HEK293 (cell line): ENCODE data around the gene ARHGAP26.

Source experiments
- CTCF ChIA-PET: fragments of 350-600 bp; formaldehyde crosslinking; extraction: SDS; loops from one replicate; lab custom pipeline; 2021; ENCODE audit warnings: antibody characterized with exemption; lab: Yijun Ruan, JAX
- POLR2A ChIA-PET: fragments of 300-600 bp; formaldehyde crosslinking; extraction: SDS; loops from one replicate; lab custom pipeline; 2020; ENCODE audit warnings: antibody characterized with exemption, inconsistent platforms; lab: Yijun Ruan, JAX
- H3K27ac ChIP-seq: fragments of 200-500 bp; sonication (Bioruptor generic); 2 replicates; pipeline ENCODE4 v1.5.1; 2014; ENCODE audit warnings: low read depth, low read length, control low read depth, inconsistent platforms; ENCODE audit errors: extremely low read depth
- H3K36me3 ChIP-seq, 2 experiments: fragments of 200-500 bp in 1 of 2; sonication (Bioruptor generic) in 1 of 2; 1 replicate in 1 of 2; 2 replicates in 1 of 2; pipeline ENCODE4 v1.5.1; 2014 to 2017; ENCODE audit warnings: inconsistent platforms in 2 of 2, low read length in 2 of 2; ENCODE audit not compliant: control insufficient read depth in 2 of 2, insufficient read depth in 1 of 2
- H3K4me1 ChIP-seq: fragments of 200-500 bp; sonication (Bioruptor generic); 2 replicates; pipeline ENCODE4 v1.5.1; 2014; ENCODE audit warnings: mild to moderate bottlenecking, low read length, inconsistent platforms; ENCODE audit not compliant: control insufficient read depth, insufficient read depth
- H3K4me3 ChIP-seq: 2 replicates; pipeline ENCODE4 v1.5.1; 2011; ENCODE audit warnings: low read depth, mild to moderate bottlenecking, control low read depth, low read length, moderate library complexity
- H3K9me3 ChIP-seq: fragments of 200-500 bp; sonication (Bioruptor generic); 2 replicates; pipeline ENCODE4 v1.5.1; 2014; ENCODE audit warnings: low read depth, low read length, inconsistent platforms; ENCODE audit not compliant: control insufficient read depth, insufficient read depth
- GLI4 ChIP-seq: fragments of 450-650 bp; formaldehyde crosslinking; IDR thresholded peaks from 2 replicates; pipeline ENCODE4 v1.5.1; 2016; ENCODE audit warnings: missing biosample characterization, missing genetic modification characterization
- HOXA7 ChIP-seq: sonication (generic); formaldehyde crosslinking; IDR thresholded peaks from 2 replicates; pipeline ENCODE4 v1.8.1; 2022; ENCODE audit warnings: missing genetic modification reagents, borderline replicate concordance
- KLF1 ChIP-seq: fragments of 450-650 bp; formaldehyde crosslinking; IDR thresholded peaks from 2 replicates; pipeline ENCODE4 v1.5.1; 2016; ENCODE audit warnings: missing biosample characterization, missing genetic modification characterization
- KLF17 ChIP-seq: fragments of 450-650 bp; formaldehyde crosslinking; IDR thresholded peaks from 2 replicates; pipeline ENCODE4 v1.5.1; 2016; ENCODE audit warnings: missing biosample characterization, missing genetic modification characterization
- REST ChIP-seq: fragments of 450-650 bp; formaldehyde crosslinking; IDR thresholded peaks from 2 replicates; pipeline ENCODE4 v1.5.1; 2016; ENCODE audit warnings: missing biosample characterization, missing genetic modification characterization
- WT1 ChIP-seq: fragments of 450-650 bp; formaldehyde crosslinking; IDR thresholded peaks from 2 replicates; pipeline ENCODE4 v1.5.1; 2016; ENCODE audit warnings: missing biosample characterization, missing genetic modification characterization
- ZBTB20 ChIP-seq: fragments of 450-650 bp; formaldehyde crosslinking; IDR thresholded peaks from 2 replicates; pipeline ENCODE4 v1.5.1; 2016; ENCODE audit warnings: missing biosample characterization, missing genetic modification characterization
- ZNF132 ChIP-seq: fragments of 450-650 bp; formaldehyde crosslinking; IDR thresholded peaks from 2 replicates; pipeline ENCODE4 v1.5.1; 2017; ENCODE audit warnings: missing biosample characterization, missing genetic modification characterization, borderline replicate concordance
- ZNF155 ChIP-seq: fragments of 450-650 bp; formaldehyde crosslinking; IDR thresholded peaks from 2 replicates; pipeline ENCODE4 v1.5.1; 2016; ENCODE audit warnings: missing biosample characterization, missing genetic modification characterization
- ZNF157 ChIP-seq: fragments of 450-650 bp; formaldehyde crosslinking; IDR thresholded peaks from 2 replicates; pipeline ENCODE4 v1.5.1; 2016; ENCODE audit warnings: missing biosample characterization, missing genetic modification characterization
- ZNF223 ChIP-seq: fragments of 450-650 bp; formaldehyde crosslinking; IDR thresholded peaks from 2 replicates; pipeline ENCODE4 v1.5.1; 2016; ENCODE audit warnings: missing biosample characterization, missing genetic modification characterization
- ZNF24 ChIP-seq: fragments of 450-650 bp; formaldehyde crosslinking; IDR thresholded peaks from 2 replicates; pipeline ENCODE4 v1.5.1; 2016; ENCODE audit warnings: missing biosample characterization, missing genetic modification characterization
- ZNF426 ChIP-seq: fragments of 450-650 bp; formaldehyde crosslinking; IDR thresholded peaks from 2 replicates; pipeline ENCODE4 v1.5.1; 2017; ENCODE audit warnings: missing biosample characterization, missing genetic modification characterization, mild to moderate bottlenecking, inconsistent platforms, moderate library complexity
- ZNF449 ChIP-seq: fragments of 450-650 bp; formaldehyde crosslinking; IDR thresholded peaks from 2 replicates; pipeline ENCODE4 v1.5.1; 2017; ENCODE audit warnings: missing biosample characterization, mild to moderate bottlenecking, missing genetic modification characterization, moderate library complexity
- ZNF473 ChIP-seq: fragments of 450-650 bp; formaldehyde crosslinking; IDR thresholded peaks from 2 replicates; pipeline ENCODE4 v1.5.1; 2017; ENCODE audit warnings: missing biosample characterization, missing genetic modification characterization
- ZNF48 ChIP-seq: fragments of 450-650 bp; formaldehyde crosslinking; IDR thresholded peaks from 2 replicates; pipeline ENCODE4 v1.5.1; 2016; ENCODE audit warnings: missing biosample characterization, missing genetic modification characterization
- ZNF501 ChIP-seq: fragments of 450-650 bp; formaldehyde crosslinking; IDR thresholded peaks from 2 replicates; pipeline ENCODE4 v1.5.1; 2016; ENCODE audit warnings: missing biosample characterization, missing genetic modification characterization
- ZNF510 ChIP-seq: fragments of 450-650 bp; formaldehyde crosslinking; IDR thresholded peaks from 2 replicates; pipeline ENCODE4 v1.5.1; 2018; ENCODE audit warnings: mild to moderate bottlenecking, missing genetic modification characterization, missing biosample characterization; ENCODE audit not compliant: insufficient replicate concordance
- ZNF549 ChIP-seq: fragments of 450-650 bp; IDR thresholded peaks from 2 replicates; pipeline ENCODE4 v1.5.1; 2018; ENCODE audit warnings: missing biosample characterization, missing genetic modification characterization, mild to moderate bottlenecking, inconsistent platforms, moderate library complexity
- ZNF571 ChIP-seq: fragments of 450-650 bp; formaldehyde crosslinking; IDR thresholded peaks from 2 replicates; pipeline ENCODE4 v1.5.0; 2017; ENCODE audit warnings: missing biosample characterization, missing genetic modification characterization
- ZNF626 ChIP-seq: fragments of 450-650 bp; sonication (Bioruptor Pico); formaldehyde crosslinking; IDR thresholded peaks from 2 replicates; pipeline ENCODE4 v1.5.1; 2018; ENCODE audit warnings: missing biosample characterization, missing genetic modification characterization, inconsistent platforms
- ZNF629 ChIP-seq: fragments of 450-650 bp; formaldehyde crosslinking; IDR thresholded peaks from 2 replicates; pipeline ENCODE4 v1.5.1; 2017; ENCODE audit warnings: missing biosample characterization, missing genetic modification characterization
- ZNF639 ChIP-seq: fragments of 450-650 bp; formaldehyde crosslinking; IDR thresholded peaks from 2 replicates; pipeline ENCODE4 v1.5.1; 2016; ENCODE audit warnings: missing biosample characterization, missing genetic modification characterization
- ZNF658 ChIP-seq: fragments of 450-650 bp; formaldehyde crosslinking; IDR thresholded peaks from 2 replicates; pipeline ENCODE4; 2016; ENCODE audit warnings: missing biosample characterization, missing genetic modification characterization
- ZNF768 ChIP-seq: fragments of 450-650 bp; formaldehyde crosslinking; IDR thresholded peaks from 2 replicates; pipeline ENCODE4 v1.5.1; 2018; ENCODE audit warnings: missing biosample characterization, mild to moderate bottlenecking, missing genetic modification characterization
- ZSCAN16 ChIP-seq: fragments of 450-650 bp; formaldehyde crosslinking; IDR thresholded peaks from 2 replicates; pipeline ENCODE4 v1.5.1; 2016; ENCODE audit warnings: missing biosample characterization, missing genetic modification characterization

The ARHGAP26 gene

DNA sequence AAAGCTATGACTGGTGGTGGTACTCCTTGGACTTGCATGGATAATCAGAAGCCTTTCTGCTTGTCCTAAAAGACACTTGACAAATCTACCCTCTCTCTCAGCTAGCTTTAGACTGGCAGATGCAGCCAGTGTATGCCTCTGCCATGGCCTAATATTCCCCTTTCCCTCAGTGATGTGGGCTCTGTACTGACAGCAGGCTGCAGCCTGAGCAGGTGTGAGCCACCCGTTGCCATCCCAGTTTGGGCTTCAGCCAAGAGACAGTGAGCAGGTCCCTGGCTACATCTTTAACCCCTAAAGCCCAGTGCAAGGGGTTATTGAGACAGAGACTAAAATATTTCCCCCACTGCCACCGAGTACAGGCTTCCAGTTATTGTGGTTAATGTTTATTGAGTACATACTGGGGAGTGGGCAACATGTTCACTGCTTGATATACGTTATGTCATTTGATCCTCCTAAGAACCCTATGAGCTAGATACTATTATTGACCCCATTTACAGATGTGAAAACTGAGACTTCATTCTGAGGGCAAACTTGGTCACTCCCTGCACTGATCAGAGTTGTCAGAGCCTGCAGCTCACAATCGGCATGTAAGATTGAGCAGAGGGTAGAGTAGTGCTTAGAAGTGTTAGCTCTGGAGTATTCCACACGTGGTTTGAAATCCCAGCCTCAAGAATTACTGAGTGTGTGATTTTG lies 254.2 kb downstream of the ARHGAP26 start:
- no peak overlapping the region for H3K4me3 ChIP-seq
- no peaks in the 10 kb centered on the region for H3K9me3 ChIP-seq
- H3K27ac ChIP-seq, result no peak overlapping the region
- no peak for TF ChIP-seq ZNF658
- no peak for TF ChIP-seq ZNF501 (tag by site-specific recombination)
- TF ChIP-seq ZNF510, result no peak
- TF ChIP-seq KLF1 (tag by site-specific recombination), result no peak
- no peak for TF ChIP-seq ZNF549 (tag by site-specific recombination)
- no peak for TF ChIP-seq ZNF157
- no peak for TF ChIP-seq ZNF571 (tag by site-specific recombination)
- TF ChIP-seq ZNF639, result no peak
- TF ChIP-seq GLI4 (tag by site-specific recombination), result no peak
- TF ChIP-seq ZSCAN16, result no peak
- TF ChIP-seq ZNF48, result no peak
- no peak for TF ChIP-seq HOXA7 (CRISPR knock-in tag)
- TF ChIP-seq WT1, result no peak
- TF ChIP-seq ZNF132 (tag by site-specific recombination), result no peak
- no peak for TF ChIP-seq ZNF223
- CTCF ChIA-PET, result interaction anchor here (0.6 to 1.9 kb wide), 2 partner anchors 8 to 9 kb away, joined by 3 to 6 read pairs; no protein-coding TSS in a partner anchor
- no peaks in the 10 kb centered on the region for H3K36me3 ChIP-seq
- no peaks in the 10 kb centered on the region for H3K4me1 ChIP-seq
- POLR2A ChIA-PET, result no interaction called here

- H3K4me3 ChIP-seq, result no peak overlapping the region
- POLR2A ChIA-PET, result no interaction called here
- H3K4me1 ChIP-seq, result no peaks in the 10 kb centered on the region
- no peak overlapping the region for H3K27ac ChIP-seq
- CTCF ChIA-PET, result interaction anchor here (0.6 to 1.9 kb wide), 2 partner anchors 9 to 10 kb away, joined by 6 read pairs; no protein-coding TSS in a partner anchor
- no peaks in the 10 kb centered on the region for H3K36me3 ChIP-seq
- H3K9me3 ChIP-seq, result no peaks in the 10 kb centered on the region
- TF ChIP-seq ZNF426 (no peak), ZNF473 (no peak), ZNF629 (tag by site-specific recombination) (no peak), ZBTB20 (tag by site-specific recombination) (no peak), ZNF768 (tag by site-specific recombination) (no peak), KLF17 (no peak), ZNF449 (tag by site-specific recombination) (no peak), ZNF48 (no peak), ZNF24 (tag by site-specific recombination) (no peak), ZNF626 (no peak), HOXA7 (CRISPR knock-in tag) (no peak), ZNF155 (tag by site-specific recombination) (no peak), REST (no peak)
These were observed 255.2 kb downstream of the ARHGAP26 start for GRCh38 chr5:143025376-143025775.
